ENCODE measurements around the gene SLC52A3.

DNA sequence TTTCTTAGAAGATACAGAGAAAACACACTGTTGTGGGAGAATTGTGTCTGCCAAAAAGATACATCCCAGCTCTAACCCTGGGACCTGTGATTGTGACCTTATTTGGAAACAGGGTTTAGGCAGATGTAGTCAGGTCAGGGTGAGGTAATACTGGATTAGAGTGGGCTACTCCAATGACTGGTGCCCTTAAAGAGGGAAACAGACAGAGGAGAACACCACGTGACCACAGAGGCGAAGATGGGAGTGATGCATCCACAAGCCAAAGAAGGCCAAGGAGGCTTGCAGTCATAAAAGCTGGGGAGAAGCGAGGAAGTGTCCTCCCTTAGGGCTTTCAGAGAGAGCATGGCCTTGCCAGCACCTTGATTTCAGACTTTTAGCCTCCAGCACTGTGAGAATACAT lies 35.6 kb downstream of the SLC52A3 start:
- TF ChIP-seq, protein P1, sequence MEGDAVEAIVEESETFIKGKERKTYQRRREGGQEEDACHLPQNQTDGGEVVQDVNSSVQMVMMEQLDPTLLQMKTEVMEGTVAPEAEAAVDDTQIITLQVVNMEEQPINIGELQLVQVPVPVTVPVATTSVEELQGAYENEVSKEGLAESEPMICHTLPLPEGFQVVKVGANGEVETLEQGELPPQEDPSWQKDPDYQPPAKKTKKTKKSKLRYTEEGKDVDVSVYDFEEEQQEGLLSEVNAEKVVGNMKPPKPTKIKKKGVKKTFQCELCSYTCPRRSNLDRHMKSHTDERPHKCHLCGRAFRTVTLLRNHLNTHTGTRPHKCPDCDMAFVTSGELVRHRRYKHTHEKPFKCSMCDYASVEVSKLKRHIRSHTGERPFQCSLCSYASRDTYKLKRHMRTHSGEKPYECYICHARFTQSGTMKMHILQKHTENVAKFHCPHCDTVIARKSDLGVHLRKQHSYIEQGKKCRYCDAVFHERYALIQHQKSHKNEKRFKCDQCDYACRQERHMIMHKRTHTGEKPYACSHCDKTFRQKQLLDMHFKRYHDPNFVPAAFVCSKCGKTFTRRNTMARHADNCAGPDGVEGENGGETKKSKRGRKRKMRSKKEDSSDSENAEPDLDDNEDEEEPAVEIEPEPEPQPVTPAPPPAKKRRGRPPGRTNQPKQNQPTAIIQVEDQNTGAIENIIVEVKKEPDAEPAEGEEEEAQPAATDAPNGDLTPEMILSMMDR (conservative IDR thresholded peaks at IDR 0.05; ENCODE audit: low read depth, low read length): no peak
- TF ChIP-seq EZH2 (IDR thresholded peaks at IDR 0.05; ENCODE audit: low read length, unreplicated experiment): no peak
- no peak for TF ChIP-seq EZH2phosphoT487 (IDR thresholded peaks at IDR 0.05; ENCODE audit: borderline replicate concordance, low read length)

Measured in PC-3 (cell line).